SK-N-MC (cell line): Measurements from ENCODE around the gene GPR55.

ENCODE experiments used
- EZH2 ChIP-seq: fragments of 200-600 bp; sonication (generic); IDR thresholded peaks from one replicate; pipeline ENCODE4 v1.6.1; 2017; ENCODE audit warnings: antibody characterized with exemption
- POLR2AphosphoS5 ChIP-seq: IDR thresholded peaks from 2 replicates; pipeline ENCODE4 v1.6.1; 2012; ENCODE audit warnings: mild to moderate bottlenecking, low read depth, low read length, borderline replicate concordance

GRCh38 chr2:230915319-230915718, 9.7 kb downstream of the GPR55 start:
- TF ChIP-seq EZH2 (no peak), POLR2AphosphoS5 (no peak)
